ENCODE data around the gene SLCO4A1.

DNA sequence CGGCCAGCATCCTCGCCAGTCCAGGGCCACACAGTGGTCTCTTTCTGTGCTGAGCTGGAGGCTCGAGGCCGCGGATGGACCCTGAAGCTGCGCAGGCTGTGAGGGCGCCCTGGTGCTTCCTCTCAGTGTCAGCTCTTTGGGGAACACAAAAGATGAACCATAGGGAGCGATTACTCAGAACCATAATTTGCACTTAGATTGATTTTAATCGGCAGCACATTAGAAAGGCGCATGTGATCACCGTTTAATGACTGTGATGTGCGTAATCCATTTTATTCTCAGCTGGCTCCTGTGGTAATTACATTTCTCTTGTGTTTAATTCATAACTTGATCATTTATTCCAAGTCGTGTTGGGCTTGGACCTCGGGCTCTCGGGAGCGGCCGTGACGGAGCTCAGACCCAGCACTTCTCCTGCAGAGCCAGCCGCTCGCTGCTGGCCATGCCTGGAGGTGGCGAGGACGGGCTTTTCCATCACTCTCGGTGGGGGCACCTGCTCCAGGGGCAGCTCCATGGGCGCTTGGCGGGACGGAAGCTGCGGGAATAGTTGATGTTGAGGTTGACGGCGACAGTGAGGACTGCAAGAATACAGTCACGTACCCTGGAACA lies 40.7 kb downstream of the SLCO4A1 start:
- no peak for TF ChIP-seq EZH2 (IDR thresholded peaks at IDR 0.05; ENCODE audit: insufficient read depth, poor library complexity, severe bottlenecking)
- TF ChIP-seq EZH2phosphoT487 (IDR thresholded peaks at IDR 0.05; ENCODE audit: insufficient read depth, low read depth): no peak

Measured in GM23248 (cell line).